NK-92 treated with Interleukin-12 subunit alpha and Interleukin-12 subunit beta, amount 100 ng/mL, for 24 hours (cell line): ENCODE measurements around the gene VPS36.
"Not testable (repeated sequence)": the region's sequence is repeated elsewhere in the genome, so short reads cannot be mapped to it uniquely, and the experiment has no call there.

Experiments
- DNase-seq: peaks from one replicate; lab custom pipeline; 2025; lab: John Stamatoyannopoulos, UW

Gene VPS36

DNA sequence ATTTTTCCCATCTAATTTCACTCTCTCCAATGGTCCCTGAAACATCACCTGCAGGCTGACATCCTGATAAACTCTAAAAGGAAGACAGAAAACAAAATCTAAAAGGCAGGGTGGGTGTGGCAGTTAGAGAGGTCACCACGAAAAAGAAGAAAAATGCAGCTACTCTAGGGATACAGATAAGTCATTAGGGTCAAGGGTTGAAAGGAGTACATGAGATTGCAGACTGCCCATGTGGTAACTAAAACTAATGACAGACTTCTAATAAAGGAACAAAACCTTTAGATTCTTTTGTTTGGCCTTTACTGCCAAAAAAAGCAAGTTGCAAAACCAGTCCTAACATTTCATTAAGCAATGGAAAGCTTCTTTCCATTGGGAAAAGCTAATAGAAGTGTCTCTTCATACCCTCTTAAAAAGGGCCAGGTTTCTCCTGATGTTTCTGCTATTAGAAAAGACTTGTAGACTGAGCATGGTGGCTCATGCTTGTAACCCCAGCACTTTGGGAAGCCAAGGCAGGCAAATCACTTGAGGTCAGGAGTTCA lies 75.5 kb downstream of the VPS36 start:
- no peak for DNase-seq

DNA sequence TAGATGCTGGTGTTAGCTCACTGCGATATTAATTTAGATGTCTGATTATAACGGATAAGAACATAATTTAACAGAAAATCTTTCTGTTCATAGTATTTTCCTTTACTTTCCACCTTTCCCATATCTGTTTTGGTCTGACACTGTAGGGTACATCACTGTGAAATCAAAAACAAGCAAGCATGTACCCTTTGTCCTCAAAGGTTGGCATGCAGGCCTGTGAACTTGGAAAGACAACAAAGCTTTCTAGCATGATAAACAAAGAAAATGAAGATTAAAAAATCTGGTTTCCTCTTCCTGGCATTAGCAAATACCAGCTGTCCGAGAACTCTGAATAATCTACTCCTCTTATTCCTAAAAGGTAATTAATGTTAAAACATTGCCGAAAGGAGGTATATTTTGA lies 76.0 kb downstream of the VPS36 start:
- no peak for DNase-seq

DNA sequence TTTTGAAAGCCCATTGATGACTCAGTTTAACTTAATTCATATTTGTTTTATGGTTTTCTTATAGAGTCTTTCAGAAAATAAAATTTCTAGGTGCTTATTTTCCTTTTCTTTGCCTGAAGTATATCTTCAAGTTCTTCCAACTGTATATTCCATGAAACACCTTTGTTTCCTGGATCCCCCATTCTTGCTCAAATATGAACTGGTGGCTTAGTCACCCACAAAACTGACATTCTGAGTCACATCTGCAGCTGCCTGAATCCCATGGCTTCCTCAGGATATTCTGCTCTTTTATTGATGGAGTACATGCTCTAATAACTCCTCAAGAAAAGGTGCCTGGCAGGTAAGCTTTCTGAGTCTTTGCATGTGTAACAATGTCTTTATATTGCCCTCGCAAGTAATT lies 77.2 kb downstream of the VPS36 start:
- not testable (repeated sequence) for DNase-seq

DNA sequence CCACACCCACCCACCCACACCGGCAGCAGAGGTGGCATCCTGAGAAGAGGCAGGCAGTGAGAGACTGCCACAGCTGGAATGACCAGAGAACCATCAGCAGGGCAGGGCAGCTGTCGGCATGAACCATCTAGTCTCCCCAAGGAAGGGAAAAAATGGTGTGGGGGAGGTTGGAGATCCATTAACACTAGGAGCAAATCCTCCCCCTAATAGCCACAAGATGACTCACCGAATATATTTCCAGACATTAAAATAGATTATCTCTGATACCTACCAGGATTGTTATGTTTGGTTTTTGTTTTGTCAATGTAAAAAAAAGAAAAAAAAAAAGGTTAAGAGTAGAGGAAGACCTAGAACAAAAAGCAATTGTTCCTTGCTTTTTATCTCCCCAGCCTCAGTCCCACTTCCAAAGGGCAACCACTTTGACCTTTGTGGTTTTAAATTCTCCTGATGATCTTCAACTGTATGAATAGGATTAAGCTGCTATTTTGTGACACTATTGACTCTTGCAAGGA lies 78.6 kb downstream of the VPS36 start:
- DNase-seq, result no peak

DNA sequence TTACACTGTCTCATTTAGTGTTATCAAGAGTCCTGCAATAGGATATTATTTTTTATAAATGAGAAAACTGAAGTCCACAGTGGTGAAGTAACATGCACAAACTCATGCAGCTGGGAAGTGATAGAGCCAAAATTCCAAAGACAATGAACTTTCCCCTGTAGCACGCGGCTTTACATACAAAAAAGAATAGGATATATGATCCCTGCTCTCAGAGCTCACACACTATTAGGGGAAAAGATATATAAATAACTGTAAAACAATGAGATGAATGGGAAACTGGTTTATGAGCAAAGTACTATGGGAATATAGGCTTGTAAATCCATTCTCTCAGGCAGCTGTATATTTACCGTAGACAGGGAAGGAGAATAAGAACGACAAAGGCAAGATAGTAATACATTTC lies 84.1 kb downstream of the VPS36 start:
- no peak for DNase-seq
